D721Med (cell line): ENCODE data around the gene ACSM5.
"Not testable (repeated sequence)": the region's sequence is repeated elsewhere in the genome, so short reads cannot be mapped to it uniquely, and the experiment has no call there.

Experiments used
- DNase-seq: peaks from one replicate; pipeline ENCODE4 v3.0.0; 2011; ENCODE audit warnings: low spot score; ENCODE audit not compliant: insufficient read length
- FAIRE-seq: peaks from 2 replicates; lab custom pipeline; 2011; peaks lifted over from hg19 to GRCh38; lab: Jason Lieb, UNC
- CTCF ChIP-seq: IDR thresholded peaks from 2 replicates; pipeline ENCODE4 v1.5.1; 2012; ENCODE audit warnings: mild to moderate bottlenecking, control low read depth; ENCODE audit not compliant: insufficient read depth; ENCODE audit errors: missing control alignments

Gene ACSM5

GRCh38 chr16:20401066-20401465, 8.3 kb upstream of the ACSM5 start:
- FAIRE-seq, result no peak
- no peak for DNase-seq
- no peak for TF ChIP-seq CTCF

- no peak for DNase-seq
- no peak for FAIRE-seq
- no peak for TF ChIP-seq CTCF
Measured at GRCh38 chr16:20401475-20402016, 7.8 kb upstream of the ACSM5 start.

GRCh38 chr16:20402651-20403050, 6.7 kb upstream of the ACSM5 start:
- TF ChIP-seq CTCF, result no peak
- FAIRE-seq (no peak), DNase-seq (no peak)

- no peak for DNase-seq
- no peak for TF ChIP-seq CTCF
- FAIRE-seq, result no peak
Measured at GRCh38 chr16:20404637-20405036, 4.7 kb upstream of the ACSM5 start, which contains the start of gene PDILT. PDILT (minus strand) TSS chr16:20404737; CDS start chr16:20399300, 5,437 bp downstream.

- no peak for TF ChIP-seq CTCF
- DNase-seq (no peak), FAIRE-seq (no peak)
Measured at GRCh38 chr16:20410121-20410723, 888 bp downstream of the ACSM5 start.

- no peak for TF ChIP-seq CTCF
- DNase-seq (no peak), FAIRE-seq (no peak)
Measured at GRCh38 chr16:20411055-20411454, 1.7 kb downstream of the ACSM5 start.

- TF ChIP-seq CTCF, result no peak
- FAIRE-seq (no peak), DNase-seq (no peak)
Measured at GRCh38 chr16:20415541-20415940, 6.2 kb downstream of the ACSM5 start.

GRCh38 chr16:20419093-20419492, 9.8 kb downstream of the ACSM5 start:
- not testable (repeated sequence) for DNase-seq, FAIRE-seq

GRCh38 chr16:20421748-20422147, 12.4 kb downstream of the ACSM5 start:
- not testable (repeated sequence) for FAIRE-seq, DNase-seq

GRCh38 chr16:20423772-20424128, 14.4 kb downstream of the ACSM5 start:
- FAIRE-seq, DNase-seq: not testable (repeated sequence)
